Tibial nerve (tissue), 4 donors: ENCODE data around the gene AFF2.

Experiments used
- CTCF ChIP-seq, 5 experiments: fragments of 200-600 bp in 3 of 5; fragments of 450-650 bp in 2 of 5; sonication (generic) in 3 of 5; IDR thresholded peaks; one replicate each; pipeline ENCODE4 v1.5.1; 2016 to 2019; ENCODE audit warnings: antibody characterized with exemption in 5 of 5, mild to moderate bottlenecking in 3 of 5, moderate library complexity in 2 of 5
- EP300 ChIP-seq, 2 donors: sonication (generic); formaldehyde crosslinking; IDR thresholded peaks; one replicate each; pipeline ENCODE4 v1.6.1; 2017; ENCODE audit warnings: antibody characterized with exemption in 2 of 2, mild to moderate bottlenecking in 1 of 2
- POLR2A ChIP-seq, 2 donors: fragments of 450-650 bp; IDR thresholded peaks; one replicate each; pipeline ENCODE4 v1.6.1; 2017; ENCODE audit warnings: antibody characterized with exemption in 2 of 2, mild to moderate bottlenecking in 2 of 2, moderate library complexity in 2 of 2

GRCh38 chrX:148811236-148811635 is 310.8 kb downstream of the AFF2 start:
- TF ChIP-seq CTCF (IDR thresholded peaks at IDR 0.05) (no peak), POLR2A (IDR thresholded peaks at IDR 0.05) (no peak), EP300 (IDR thresholded peaks at IDR 0.05) (no peak)
